Measurements from ENCODE around the gene ADRM1. TPM values are rescaled to one million over a fixed set of nuclear protein-coding genes. Genes with fewer than 3 reads are reported as not detected.

Gene ADRM1
- total RNA-seq, 4 donors from 2014 or later: 97.7 to 164 (median 111) TPM

GRCh38 chr20:62342910-62343309, 40.1 kb downstream of the ADRM1 start:
- ATAC-seq (ENCODE audit: low FRiP score): no peak
- no peak for DNase-seq (ENCODE audit: low spot score)
- no peak for TF ChIP-seq CTCF (IDR thresholded peaks at IDR 0.05)

GRCh38 chr20:62344092-62344491, 41.3 kb downstream of the ADRM1 start:
- DNase-seq (ENCODE audit: low spot score): no peak
- no peak for TF ChIP-seq CTCF (IDR thresholded peaks at IDR 0.05)
- no peak for ATAC-seq (ENCODE audit: low FRiP score)

GRCh38 chr20:62344782-62345181, 42.0 kb downstream of the ADRM1 start:
- ATAC-seq (ENCODE audit: low FRiP score) (no peak), DNase-seq (ENCODE audit: low spot score) (no peak)

GRCh38 chr20:62345681-62346370, 43.0 kb downstream of the ADRM1 start:
- ATAC-seq (ENCODE audit: low FRiP score) (no peak), DNase-seq (ENCODE audit: low spot score) (no peak)
- no peak for TF ChIP-seq CTCF (IDR thresholded peaks at IDR 0.05)

More at GRCh38 chr20:62344782-62345181, 42.0 kb downstream of the ADRM1 start:
- TF ChIP-seq CTCF (IDR thresholded peaks at IDR 0.05): no peak

- DNase-seq (ENCODE audit: low spot score): no peak
- no peak for TF ChIP-seq CTCF (IDR thresholded peaks at IDR 0.05)
- ATAC-seq (ENCODE audit: low FRiP score): no peak
Measured at GRCh38 chr20:62346398-62347150, 43.8 kb downstream of the ADRM1 start.

- DNase-seq (ENCODE audit: low spot score) (no peak), ATAC-seq (ENCODE audit: low FRiP score) (no peak)
- no peak for TF ChIP-seq CTCF (IDR thresholded peaks at IDR 0.05)
Measured at GRCh38 chr20:62347151-62347404, 44.3 kb downstream of the ADRM1 start.

- TF ChIP-seq CTCF (IDR thresholded peaks at IDR 0.05): no peak
- ATAC-seq (ENCODE audit: low FRiP score) (no peak), DNase-seq (ENCODE audit: low spot score) (no peak)
Measured at GRCh38 chr20:62347445-62347844, 44.6 kb downstream of the ADRM1 start.
